VCaP (cell line): ENCODE results near the gene MAZ.

ENCODE experiments used
- H3K27ac ChIP-seq: fragments of 450-650 bp; 2 replicates; pipeline ENCODE4 v1.5.1; 2017
- CTCF ChIP-seq: fragments of 450-650 bp; conservative IDR thresholded peaks from 2 replicates; pipeline ENCODE4 v1.5.1; 2017; ENCODE audit warnings: mild to moderate bottlenecking, moderate library complexity

Gene MAZ

GRCh38 chr16:29820730-29821642 lies 14.7 kb downstream of the MAZ start:
- no peak for TF ChIP-seq CTCF
- H3K27ac ChIP-seq = no peak overlapping the region

GRCh38 chr16:29821643-29822115 lies 15.3 kb downstream of the MAZ start:
- H3K27ac ChIP-seq = no peak overlapping the region
- TF ChIP-seq CTCF = no peak

GRCh38 chr16:29824589-29825144 lies 18.3 kb downstream of the MAZ start:
- TF ChIP-seq CTCF = no peak
- no peak overlapping the region for H3K27ac ChIP-seq

- no peak for TF ChIP-seq CTCF
- no peak overlapping the region for H3K27ac ChIP-seq
These were observed 19.1 kb downstream of the MAZ start for GRCh38 chr16:29825145-29826044.

GRCh38 chr16:29826342-29826695 lies 20.0 kb downstream of the MAZ start:
- H3K27ac ChIP-seq = no peak overlapping the region
- TF ChIP-seq CTCF = no peak

GRCh38 chr16:29830774-29831173 lies 24.4 kb downstream of the MAZ start:
- no peak overlapping the region for H3K27ac ChIP-seq

More at GRCh38 chr16:29830774-29831173, 24.4 kb downstream of the MAZ start:
- no peak for TF ChIP-seq CTCF
